Caco-2 (cell line): Measurements from ENCODE around the gene ROGDI. TPM values are rescaled to one million over a fixed set of nuclear protein-coding genes. Genes with fewer than 3 reads are reported as not detected.

ENCODE experiments used
- total RNA-seq: library from RNA; stranded (reverse); gene quantifications from 2 replicates; pipeline ENCODE4 v1.2.3, GENCODE V29; 2022

Gene ROGDI
- total RNA-seq, 1 experiment from 2014 or later: 18.2 TPM

Other genes with a start within 250 kb of the ROGDI start
- 0.11 and 0.19 TPM in 2 replicates for gene C16orf96, start 246.3 kb downstream of the ROGDI start, total RNA-seq
- gene UBALD1, start 187.7 kb downstream of the ROGDI start, total RNA-seq: 32.4 and 36.2 TPM in 2 replicates
- 67.1 and 72.3 TPM in 2 replicates for gene MGRN1, start 177.8 kb downstream of the ROGDI start, total RNA-seq
- gene NUDT16L1, start 109.1 kb downstream of the ROGDI start, total RNA-seq: 27.9 and 31.3 TPM in 2 replicates
- 27.4 and 28.1 TPM in 2 replicates for gene ANKS3, start 68.4 kb downstream of the ROGDI start, total RNA-seq
- 0.54 TPM in 1 of 2 replicates, not detected in the other for gene DNAAF8, start 68.1 kb downstream of the ROGDI start, total RNA-seq
- 12.9 and 13.3 TPM in 2 replicates for gene ZNF500, start 35.5 kb downstream of the ROGDI start, total RNA-seq
- not detected in 2 replicates for gene SEPTIN12, start 14.3 kb downstream of the ROGDI start, total RNA-seq
- not detected in 2 replicates for gene SMIM22, start 7.3 kb downstream of the ROGDI start, total RNA-seq
- gene GLYR1, start 44.7 kb upstream of the ROGDI start, total RNA-seq: 112 and 117 TPM in 2 replicates
- 31.5 and 37.9 TPM in 2 replicates for gene UBN1, start 44.8 kb upstream of the ROGDI start, total RNA-seq
- 61.5 and 68.1 TPM in 2 replicates for gene PPL, start 134.5 kb upstream of the ROGDI start, total RNA-seq
- gene SEC14L5, start 155.7 kb upstream of the ROGDI start, total RNA-seq: 0.14 and 0.67 TPM in 2 replicates
- gene NAGPA, start 231.3 kb upstream of the ROGDI start, total RNA-seq: 15.9 and 16.7 TPM in 2 replicates